WTC11 (cell line): ENCODE data around the gene LRRC28. TPM values are rescaled to one million over a fixed set of nuclear protein-coding genes. Genes with fewer than 3 reads are reported as not detected.
A peak's percentile ranks its signal among the peaks of the same experiment; 100 is the strongest.

Experiments used
- ATAC-seq: fragments of 200-7000 bp; cut with Tn5 transposase; 2 replicates; pipeline ENCODE4 v1.10.0; 2021; ENCODE audit warnings: mild to moderate bottlenecking, moderate library complexity
- CTCF ChIA-PET: fragments of 300-600 bp; sonication (Branson Sonifier 250); formaldehyde crosslinking; loops from one replicate; lab custom pipeline; 2021; ENCODE audit warnings: antibody characterized with exemption; lab: Charles Lee
- POLR2A ChIA-PET: fragments of 350-600 bp; sonication (Branson Sonifier 250); formaldehyde crosslinking; loops from one replicate; lab custom pipeline; 2021; ENCODE audit warnings: antibody characterized with exemption; lab: Charles Lee
- DNase-seq: peaks from one replicate; pipeline ENCODE4 v3.0.0; 2021; ENCODE audit warnings: low spot score
- H3K27ac Mint-ChIP-seq: 2 replicates; pipeline ENCODE4 v1.8.0; 2021; ENCODE audit warnings: mixed read lengths
- H3K27me3 Mint-ChIP-seq: 2 replicates; pipeline ENCODE4 v1.8.0; 2021; ENCODE audit warnings: low read depth, mild to moderate bottlenecking, moderate library complexity, mixed read lengths
- H3K36me3 Mint-ChIP-seq: 2 replicates; pipeline ENCODE4 v1.8.0; 2021; ENCODE audit warnings: mixed read lengths
- H3K4me1 Mint-ChIP-seq: 2 replicates; pipeline ENCODE4 v1.8.0; 2022; ENCODE audit warnings: mixed read lengths
- H3K4me3 Mint-ChIP-seq: 2 replicates; pipeline ENCODE4 v1.8.0; 2021; ENCODE audit warnings: mild to moderate bottlenecking, moderate library complexity, mixed read lengths
- H3K9me3 Mint-ChIP-seq: 2 replicates; pipeline ENCODE4 v1.8.0; 2021; ENCODE audit warnings: mixed read lengths
- ESRRA ChIP-seq: sonication (generic); formaldehyde crosslinking; IDR thresholded peaks from 2 replicates; pipeline ENCODE4 v1.8.1; 2022; ENCODE audit warnings: mild to moderate bottlenecking, missing genetic modification reagents, borderline replicate concordance
- GTF2I ChIP-seq: fragments of 250-450 bp; sonication (Bioruptor Pico); conservative IDR thresholded peaks from 2 replicates; pipeline ENCODE4 v1.4.0; 2021; ENCODE audit warnings: mild to moderate bottlenecking
- HMGA2 ChIP-seq: fragments of 250-450 bp; sonication (Bioruptor Pico); IDR thresholded peaks from 2 replicates; pipeline ENCODE4 v1.4.0; 2021; ENCODE audit warnings: mild to moderate bottlenecking, moderate library complexity
- IRF2 ChIP-seq: sonication (generic); formaldehyde crosslinking; IDR thresholded peaks from 2 replicates; pipeline ENCODE4 v1.8.0; 2022; ENCODE audit warnings: low read depth, missing genetic modification reagents, borderline replicate concordance
- MXD4 ChIP-seq: fragments of 250-450 bp; sonication (Bioruptor Pico); IDR thresholded peaks from 2 replicates; pipeline ENCODE4 v1.8.0; 2021; ENCODE audit warnings: mild to moderate bottlenecking, moderate library complexity, borderline replicate concordance
- PRRX2 ChIP-seq: fragments of 250-450 bp; sonication (Bioruptor Pico); IDR thresholded peaks from 2 replicates; pipeline ENCODE4 v1.8.0; 2021; ENCODE audit warnings: mild to moderate bottlenecking
- TP53 ChIP-seq: sonication (generic); formaldehyde crosslinking; IDR thresholded peaks from 2 replicates; pipeline ENCODE4 v1.8.1; 2023; ENCODE audit warnings: mild to moderate bottlenecking, missing genetic modification reagents
- ZNF263 ChIP-seq: sonication (generic); formaldehyde crosslinking; IDR thresholded peaks from 2 replicates; pipeline ENCODE4 v1.8.1; 2022; ENCODE audit warnings: low read depth, mild to moderate bottlenecking, moderate library complexity, missing genetic modification reagents
- ZNF416 ChIP-seq: fragments of 250-450 bp; sonication (Bioruptor Pico); IDR thresholded peaks from 2 replicates; pipeline ENCODE4 v1.9.0; 2021; ENCODE audit warnings: mild to moderate bottlenecking, inconsistent platforms
- ZNF671 ChIP-seq: fragments of 250-450 bp; sonication (Bioruptor Pico); IDR thresholded peaks from 2 replicates; pipeline ENCODE4 v1.8.0; 2021; ENCODE audit warnings: mild to moderate bottlenecking
- total RNA-seq: library from RNA; stranded (reverse); gene quantifications from 3 replicates; pipeline ENCODE4 v1.2.3, GENCODE V29; 2021
- TF ChIP-seq, protein P1 (sequence below): sonication (generic); formaldehyde crosslinking; IDR thresholded peaks from 2 replicates; pipeline ENCODE4 v1.8.1; 2023; ENCODE audit warnings: mild to moderate bottlenecking, missing genetic modification reagents, moderate library complexity
- TF ChIP-seq, protein P2 (sequence below): fragments of 250-450 bp; sonication (Bioruptor Pico); IDR thresholded peaks from 2 replicates; pipeline ENCODE4 v1.9.0; 2021; ENCODE audit warnings: mild to moderate bottlenecking, borderline replicate concordance
- TF ChIP-seq, protein P3 (sequence below): sonication (generic); formaldehyde crosslinking; IDR thresholded peaks from 2 replicates; pipeline ENCODE4 v1.8.1; 2023; ENCODE audit warnings: mild to moderate bottlenecking, missing genetic modification reagents, moderate library complexity
- TF ChIP-seq, protein P4 (sequence below): sonication (generic); formaldehyde crosslinking; IDR thresholded peaks from 2 replicates; pipeline ENCODE4 v1.8.0; 2022; ENCODE audit warnings: mild to moderate bottlenecking, missing genetic modification reagents
- TF ChIP-seq, protein P5 (sequence below): sonication (generic); formaldehyde crosslinking; IDR thresholded peaks from 2 replicates; pipeline ENCODE4 v1.8.0; 2023; ENCODE audit warnings: missing genetic modification reagents
- TF ChIP-seq, protein P6 (sequence below): sonication (generic); formaldehyde crosslinking; IDR thresholded peaks from 2 replicates; pipeline ENCODE4 v1.8.0; 2022; ENCODE audit warnings: mild to moderate bottlenecking, missing genetic modification reagents
- TF ChIP-seq, protein P7 (sequence below): sonication (generic); formaldehyde crosslinking; IDR thresholded peaks from 2 replicates; pipeline ENCODE4 v1.8.0; 2022; ENCODE audit warnings: mild to moderate bottlenecking, missing genetic modification reagents
- TF ChIP-seq, protein P8 (sequence below): sonication (generic); formaldehyde crosslinking; IDR thresholded peaks from 2 replicates; pipeline ENCODE4 v1.8.1; 2022; ENCODE audit warnings: missing genetic modification reagents, borderline replicate concordance

The LRRC28 gene
- total RNA-seq, 1 experiment from 2014 or later, result 18.4 TPM

DNA sequence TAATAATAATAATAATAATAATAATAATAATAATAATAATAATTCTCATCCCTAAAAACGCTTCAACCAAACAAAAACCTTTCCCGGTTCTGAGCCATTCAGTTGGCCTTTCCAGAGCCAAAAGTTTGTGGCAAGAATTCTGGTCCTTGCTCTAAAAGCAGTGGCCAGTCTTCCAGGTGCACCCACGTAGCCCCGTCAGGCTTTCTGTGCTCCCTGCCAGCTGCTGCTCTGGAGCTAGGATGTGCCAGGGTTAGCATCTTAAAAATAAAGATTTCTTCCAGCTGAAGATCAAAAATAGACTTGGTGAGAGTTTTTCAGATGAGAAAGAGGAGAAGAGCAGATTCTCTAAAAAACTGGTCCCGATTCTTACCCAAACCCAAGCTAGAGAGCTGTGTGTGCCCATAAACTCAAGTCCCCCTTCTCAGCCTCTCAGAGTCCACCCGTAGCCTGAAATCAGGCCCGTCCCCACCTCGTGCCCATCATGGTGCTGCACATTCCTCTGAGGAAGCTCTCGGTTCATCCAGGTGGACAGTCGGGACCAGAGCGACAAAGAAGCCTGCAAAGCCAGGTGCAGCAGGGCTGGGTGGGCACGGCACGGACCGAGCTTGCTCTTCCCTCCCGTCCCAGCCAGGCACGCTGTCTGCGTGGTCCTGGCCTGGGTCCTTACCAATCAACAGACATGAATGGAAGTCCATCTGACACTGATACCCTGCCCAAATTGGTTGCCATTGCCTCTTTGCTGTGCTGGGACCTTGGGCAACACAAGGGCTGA is 155.6 kb downstream of the LRRC28 start:
- CTCF ChIA-PET, result interaction anchor here (1.1 to 1.9 kb wide), 2 partner anchors 16 to 297 kb away, joined by 4 to 13 read pairs; no protein-coding TSS in a partner anchor
- ATAC-seq, result no peak

DNA sequence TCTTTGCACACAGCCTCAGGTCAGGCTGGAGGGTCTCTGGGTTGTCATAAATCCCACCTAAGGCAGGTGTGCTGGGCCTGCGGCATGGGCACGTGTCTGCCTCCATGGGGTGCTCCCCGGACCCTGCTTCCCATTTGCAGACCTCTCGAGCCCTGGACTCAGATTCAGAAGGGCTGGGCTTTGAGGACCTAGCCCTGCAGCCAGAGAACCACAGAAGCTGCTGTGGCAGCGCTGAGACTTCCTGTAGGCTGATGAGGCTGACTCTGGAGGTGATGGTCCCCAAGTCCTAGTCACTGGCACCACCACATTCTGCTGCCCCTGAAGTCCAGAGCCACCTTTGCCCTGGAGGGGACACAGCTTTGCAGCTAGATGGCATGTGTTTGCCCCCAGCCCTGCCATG is 156.4 kb downstream of the LRRC28 start:
- Mint-ChIP-seq H3K9me3 (no peaks in the 10 kb centered on the region), H3K27ac (no peak overlapping the region), H3K27me3 (no peaks in the 10 kb centered on the region), H3K4me1 (peaks cover 5% of the 10 kb centered on the region; the same call in 1 of the 2 replicates), H3K36me3 (no peaks in the 10 kb centered on the region), H3K4me3 (no peak overlapping the region)
- TF ChIP-seq, protein P1, sequence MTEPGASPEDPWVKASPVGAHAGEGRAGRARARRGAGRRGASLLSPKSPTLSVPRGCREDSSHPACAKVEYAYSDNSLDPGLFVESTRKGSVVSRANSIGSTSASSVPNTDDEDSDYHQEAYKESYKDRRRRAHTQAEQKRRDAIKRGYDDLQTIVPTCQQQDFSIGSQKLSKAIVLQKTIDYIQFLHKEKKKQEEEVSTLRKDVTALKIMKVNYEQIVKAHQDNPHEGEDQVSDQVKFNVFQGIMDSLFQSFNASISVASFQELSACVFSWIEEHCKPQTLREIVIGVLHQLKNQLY (CRISPR knock-in tag), result no peak
- TF ChIP-seq, protein P2, sequence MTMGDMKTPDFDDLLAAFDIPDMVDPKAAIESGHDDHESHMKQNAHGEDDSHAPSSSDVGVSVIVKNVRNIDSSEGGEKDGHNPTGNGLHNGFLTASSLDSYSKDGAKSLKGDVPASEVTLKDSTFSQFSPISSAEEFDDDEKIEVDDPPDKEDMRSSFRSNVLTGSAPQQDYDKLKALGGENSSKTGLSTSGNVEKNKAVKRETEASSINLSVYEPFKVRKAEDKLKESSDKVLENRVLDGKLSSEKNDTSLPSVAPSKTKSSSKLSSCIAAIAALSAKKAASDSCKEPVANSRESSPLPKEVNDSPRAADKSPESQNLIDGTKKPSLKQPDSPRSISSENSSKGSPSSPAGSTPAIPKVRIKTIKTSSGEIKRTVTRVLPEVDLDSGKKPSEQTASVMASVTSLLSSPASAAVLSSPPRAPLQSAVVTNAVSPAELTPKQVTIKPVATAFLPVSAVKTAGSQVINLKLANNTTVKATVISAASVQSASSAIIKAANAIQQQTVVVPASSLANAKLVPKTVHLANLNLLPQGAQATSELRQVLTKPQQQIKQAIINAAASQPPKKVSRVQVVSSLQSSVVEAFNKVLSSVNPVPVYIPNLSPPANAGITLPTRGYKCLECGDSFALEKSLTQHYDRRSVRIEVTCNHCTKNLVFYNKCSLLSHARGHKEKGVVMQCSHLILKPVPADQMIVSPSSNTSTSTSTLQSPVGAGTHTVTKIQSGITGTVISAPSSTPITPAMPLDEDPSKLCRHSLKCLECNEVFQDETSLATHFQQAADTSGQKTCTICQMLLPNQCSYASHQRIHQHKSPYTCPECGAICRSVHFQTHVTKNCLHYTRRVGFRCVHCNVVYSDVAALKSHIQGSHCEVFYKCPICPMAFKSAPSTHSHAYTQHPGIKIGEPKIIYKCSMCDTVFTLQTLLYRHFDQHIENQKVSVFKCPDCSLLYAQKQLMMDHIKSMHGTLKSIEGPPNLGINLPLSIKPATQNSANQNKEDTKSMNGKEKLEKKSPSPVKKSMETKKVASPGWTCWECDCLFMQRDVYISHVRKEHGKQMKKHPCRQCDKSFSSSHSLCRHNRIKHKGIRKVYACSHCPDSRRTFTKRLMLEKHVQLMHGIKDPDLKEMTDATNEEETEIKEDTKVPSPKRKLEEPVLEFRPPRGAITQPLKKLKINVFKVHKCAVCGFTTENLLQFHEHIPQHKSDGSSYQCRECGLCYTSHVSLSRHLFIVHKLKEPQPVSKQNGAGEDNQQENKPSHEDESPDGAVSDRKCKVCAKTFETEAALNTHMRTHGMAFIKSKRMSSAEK (CRISPR knock-in tag), result no peak
- TF ChIP-seq IRF2, result no peak
- TF ChIP-seq, protein P3, sequence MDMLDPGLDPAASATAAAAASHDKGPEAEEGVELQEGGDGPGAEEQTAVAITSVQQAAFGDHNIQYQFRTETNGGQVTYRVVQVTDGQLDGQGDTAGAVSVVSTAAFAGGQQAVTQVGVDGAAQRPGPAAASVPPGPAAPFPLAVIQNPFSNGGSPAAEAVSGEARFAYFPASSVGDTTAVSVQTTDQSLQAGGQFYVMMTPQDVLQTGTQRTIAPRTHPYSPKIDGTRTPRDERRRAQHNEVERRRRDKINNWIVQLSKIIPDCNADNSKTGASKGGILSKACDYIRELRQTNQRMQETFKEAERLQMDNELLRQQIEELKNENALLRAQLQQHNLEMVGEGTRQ, result no peak
- TF ChIP-seq ZNF671, result no peak
- no peak for TF ChIP-seq PRRX2 (CRISPR knock-in tag)
- TF ChIP-seq, protein P4, sequence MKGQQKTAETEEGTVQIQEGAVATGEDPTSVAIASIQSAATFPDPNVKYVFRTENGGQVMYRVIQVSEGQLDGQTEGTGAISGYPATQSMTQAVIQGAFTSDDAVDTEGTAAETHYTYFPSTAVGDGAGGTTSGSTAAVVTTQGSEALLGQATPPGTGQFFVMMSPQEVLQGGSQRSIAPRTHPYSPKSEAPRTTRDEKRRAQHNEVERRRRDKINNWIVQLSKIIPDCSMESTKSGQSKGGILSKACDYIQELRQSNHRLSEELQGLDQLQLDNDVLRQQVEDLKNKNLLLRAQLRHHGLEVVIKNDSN (CRISPR knock-in tag), result no peak
- no peak for TF ChIP-seq ESRRA (CRISPR knock-in tag)
- TF ChIP-seq, protein P5, sequence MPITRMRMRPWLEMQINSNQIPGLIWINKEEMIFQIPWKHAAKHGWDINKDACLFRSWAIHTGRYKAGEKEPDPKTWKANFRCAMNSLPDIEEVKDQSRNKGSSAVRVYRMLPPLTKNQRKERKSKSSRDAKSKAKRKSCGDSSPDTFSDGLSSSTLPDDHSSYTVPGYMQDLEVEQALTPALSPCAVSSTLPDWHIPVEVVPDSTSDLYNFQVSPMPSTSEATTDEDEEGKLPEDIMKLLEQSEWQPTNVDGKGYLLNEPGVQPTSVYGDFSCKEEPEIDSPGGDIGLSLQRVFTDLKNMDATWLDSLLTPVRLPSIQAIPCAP (CRISPR knock-in tag), result no peak
- TF ChIP-seq, protein P6, sequence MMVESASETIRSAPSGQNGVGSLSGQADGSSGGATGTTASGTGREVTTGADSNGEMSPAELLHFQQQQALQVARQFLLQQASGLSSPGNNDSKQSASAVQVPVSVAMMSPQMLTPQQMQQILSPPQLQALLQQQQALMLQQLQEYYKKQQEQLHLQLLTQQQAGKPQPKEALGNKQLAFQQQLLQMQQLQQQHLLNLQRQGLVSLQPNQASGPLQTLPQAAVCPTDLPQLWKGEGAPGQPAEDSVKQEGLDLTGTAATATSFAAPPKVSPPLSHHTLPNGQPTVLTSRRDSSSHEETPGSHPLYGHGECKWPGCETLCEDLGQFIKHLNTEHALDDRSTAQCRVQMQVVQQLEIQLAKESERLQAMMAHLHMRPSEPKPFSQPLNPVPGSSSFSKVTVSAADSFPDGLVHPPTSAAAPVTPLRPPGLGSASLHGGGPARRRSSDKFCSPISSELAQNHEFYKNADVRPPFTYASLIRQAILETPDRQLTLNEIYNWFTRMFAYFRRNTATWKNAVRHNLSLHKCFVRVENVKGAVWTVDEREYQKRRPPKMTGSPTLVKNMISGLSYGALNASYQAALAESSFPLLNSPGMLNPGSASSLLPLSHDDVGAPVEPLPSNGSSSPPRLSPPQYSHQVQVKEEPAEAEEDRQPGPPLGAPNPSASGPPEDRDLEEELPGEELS (CRISPR knock-in tag), result no peak
- no peak for TF ChIP-seq TP53 (CRISPR knock-in tag)
- TF ChIP-seq GTF2I (CRISPR knock-in tag), result no peak
- TF ChIP-seq, protein P7, sequence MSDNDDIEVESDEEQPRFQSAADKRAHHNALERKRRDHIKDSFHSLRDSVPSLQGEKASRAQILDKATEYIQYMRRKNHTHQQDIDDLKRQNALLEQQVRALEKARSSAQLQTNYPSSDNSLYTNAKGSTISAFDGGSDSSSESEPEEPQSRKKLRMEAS (CRISPR knock-in tag), result no peak
- no peak for TF ChIP-seq MXD4
- TF ChIP-seq ZNF416 (CRISPR knock-in tag), result no peak
- no peak for TF ChIP-seq ZNF263 (CRISPR knock-in tag)
- CTCF ChIA-PET, result interaction anchor here (0.5 to 1.9 kb wide), 4 partner anchors 17 to 297 kb away, joined by 4 to 44 read pairs (median 8); no protein-coding TSS in a partner anchor
- no peak for ATAC-seq
- POLR2A ChIA-PET, result no interaction called here
- no peak for DNase-seq

More for the DNA sequence above, 155.6 kb downstream of the LRRC28 start:
- H3K9me3 Mint-ChIP-seq, result no peaks in the 10 kb centered on the region
- no peak for DNase-seq
- no peak overlapping the region for H3K4me3 Mint-ChIP-seq
- TF ChIP-seq, protein P8, sequence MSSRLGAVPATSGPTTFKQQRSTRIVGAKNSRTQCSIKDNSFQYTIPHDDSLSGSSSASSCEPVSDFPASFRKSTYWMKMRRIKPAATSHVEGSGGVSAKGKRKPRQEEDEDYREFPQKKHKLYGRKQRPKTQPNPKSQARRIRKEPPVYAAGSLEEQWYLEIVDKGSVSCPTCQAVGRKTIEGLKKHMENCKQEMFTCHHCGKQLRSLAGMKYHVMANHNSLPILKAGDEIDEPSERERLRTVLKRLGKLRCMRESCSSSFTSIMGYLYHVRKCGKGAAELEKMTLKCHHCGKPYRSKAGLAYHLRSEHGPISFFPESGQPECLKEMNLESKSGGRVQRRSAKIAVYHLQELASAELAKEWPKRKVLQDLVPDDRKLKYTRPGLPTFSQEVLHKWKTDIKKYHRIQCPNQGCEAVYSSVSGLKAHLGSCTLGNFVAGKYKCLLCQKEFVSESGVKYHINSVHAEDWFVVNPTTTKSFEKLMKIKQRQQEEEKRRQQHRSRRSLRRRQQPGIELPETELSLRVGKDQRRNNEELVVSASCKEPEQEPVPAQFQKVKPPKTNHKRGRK (CRISPR knock-in tag), result no peak
- TF ChIP-seq HMGA2 (CRISPR knock-in tag), result peak; percentile 46; the same call in 1 of the 2 replicates
- TF ChIP-seq, all 79 proteins: peak for 1
- Mint-ChIP-seq H3K4me1 (peaks cover 12% of the 10 kb centered on the region), H3K27me3 (no peaks in the 10 kb centered on the region), H3K36me3 (no peaks in the 10 kb centered on the region), H3K27ac (no peak overlapping the region)
- POLR2A ChIA-PET, result no interaction called here
